Activated CD8-positive, alpha-beta memory T cell treated with anti-CD3 and anti-CD28 coated beads, Interleukin-2, amount 50 U/mL, for 1 hour (primary cell): ENCODE results near the gene CBLB.

Source experiments
- DNase-seq: peaks from one replicate; pipeline ENCODE4 v3.0.0-alpha.2; 2020; ENCODE audit errors: extremely low read depth

Gene CBLB

DNA sequence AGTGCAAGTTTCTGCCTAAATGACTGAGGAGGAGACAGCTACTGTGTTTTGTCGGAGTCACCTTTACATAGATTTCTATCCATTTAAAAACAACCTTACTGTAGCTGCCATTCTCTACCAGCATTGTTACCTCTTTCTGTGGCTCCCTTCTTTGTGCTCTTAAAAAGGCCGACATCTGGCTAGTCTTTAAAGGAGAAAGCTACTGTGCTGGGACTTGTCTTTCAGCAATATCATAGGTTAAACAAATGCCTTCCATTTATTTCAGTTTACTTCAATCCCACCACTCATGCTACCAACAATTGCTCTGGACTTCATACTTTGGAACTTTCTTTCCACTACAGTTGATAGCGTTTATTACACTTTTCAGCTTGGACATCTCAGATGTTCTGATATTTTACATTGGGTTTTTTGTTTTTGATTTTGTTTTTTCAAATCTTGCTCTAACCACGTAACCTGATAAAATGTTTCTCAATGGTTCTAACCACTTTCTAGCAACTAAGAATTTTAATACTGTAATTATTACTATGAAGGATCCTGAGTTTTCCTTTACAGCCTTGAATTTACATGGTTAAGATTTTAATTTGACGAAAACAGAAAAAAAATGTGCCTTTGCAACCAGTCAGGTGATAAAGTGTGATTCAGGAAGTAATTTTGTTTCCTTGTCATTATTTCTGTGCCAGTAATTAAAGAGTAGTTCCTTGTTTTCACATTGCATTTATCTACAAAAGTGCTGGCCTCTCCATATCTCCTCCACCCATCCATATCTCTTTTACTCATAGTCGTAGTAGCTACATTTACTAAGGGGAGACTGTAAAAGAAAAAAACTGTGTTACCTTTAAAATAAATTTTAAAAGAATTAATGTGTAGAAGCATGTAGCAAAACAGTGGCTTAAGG lies 1.3 kb upstream of the CBLB start:
- DNase-seq = no peak

DNA sequence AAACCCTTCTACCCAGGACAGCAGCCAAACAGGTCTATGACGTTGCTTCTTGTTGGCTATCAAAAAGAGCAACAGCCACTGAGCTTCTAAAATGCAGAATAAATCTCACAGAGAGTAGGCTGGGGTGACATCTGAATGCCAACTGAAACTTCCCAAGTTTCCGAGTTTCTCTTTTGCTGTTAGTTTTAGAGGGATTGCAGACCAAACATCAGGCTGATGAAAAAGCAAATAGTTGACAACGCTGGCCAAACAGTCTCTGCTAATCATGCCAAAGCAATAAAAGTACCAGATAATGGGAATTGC lies 670 bp upstream of the CBLB start:
- DNase-seq = no peak

DNA sequence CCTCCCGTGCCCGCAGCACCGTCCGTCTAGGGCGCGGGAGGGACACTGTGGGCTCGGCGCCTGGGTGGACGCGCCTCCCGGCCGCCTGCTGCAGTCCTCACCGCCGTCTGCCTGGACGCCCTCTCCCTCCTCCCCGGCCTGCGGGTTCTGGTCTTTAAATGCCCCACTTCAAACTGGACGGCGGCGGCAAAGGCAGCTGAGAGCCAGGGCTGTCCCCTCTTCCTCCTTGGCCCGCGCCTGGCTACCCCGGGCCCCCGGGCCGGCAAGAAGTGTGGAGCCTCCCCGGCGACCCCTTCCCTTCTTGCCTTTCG lies 426 bp downstream of the CBLB start:
- no peak for DNase-seq

- no peak for DNase-seq
These were observed 941 bp downstream of the CBLB start for GRCh38 chr3:105867712-105868430.

DNA sequence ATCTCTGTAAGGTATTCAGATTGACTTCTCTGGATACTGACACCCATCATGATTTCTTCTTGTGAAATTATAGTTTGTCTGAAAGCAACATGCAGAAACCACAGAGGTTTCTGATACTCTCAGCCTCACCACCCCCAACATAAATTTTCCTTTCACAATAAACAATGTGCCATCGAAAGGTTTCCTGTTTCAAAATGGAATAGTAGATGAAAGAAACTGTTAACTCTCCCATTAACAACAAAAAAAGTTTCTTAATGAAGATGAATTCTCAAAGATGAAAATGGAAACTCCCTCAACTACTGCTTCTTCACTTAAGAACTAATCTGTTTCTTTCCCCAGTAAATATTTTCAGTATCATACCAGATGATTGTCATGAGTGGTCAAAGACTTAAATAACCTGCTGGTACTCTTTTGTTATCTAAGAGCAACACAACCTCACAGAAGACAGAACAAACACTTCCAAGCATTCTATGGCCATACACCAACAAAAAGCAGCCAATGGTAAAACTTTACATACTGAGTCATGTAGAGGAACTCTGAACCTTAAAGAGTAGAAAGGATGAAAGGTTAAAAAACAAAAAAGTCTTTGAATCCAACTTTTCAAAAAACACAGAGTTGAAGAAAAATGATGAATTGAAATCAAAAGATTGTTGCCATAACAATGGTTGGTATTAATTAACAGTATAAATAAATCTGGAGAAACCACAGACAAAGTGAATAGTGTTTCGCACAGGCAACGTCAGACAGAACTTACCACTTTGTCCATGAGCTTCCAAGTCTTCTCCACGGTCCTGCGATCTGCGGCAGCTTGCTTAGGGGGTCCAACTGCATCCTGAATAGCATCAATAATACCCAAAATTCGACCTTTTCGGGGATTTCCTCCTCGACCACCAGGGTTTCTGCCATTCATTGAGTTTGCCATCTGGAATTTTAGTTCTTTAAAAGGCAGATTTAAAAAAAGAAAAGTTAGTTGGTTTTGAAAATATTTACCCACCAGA lies 1.9 kb downstream of the CBLB start:
- DNase-seq = no peak

DNA sequence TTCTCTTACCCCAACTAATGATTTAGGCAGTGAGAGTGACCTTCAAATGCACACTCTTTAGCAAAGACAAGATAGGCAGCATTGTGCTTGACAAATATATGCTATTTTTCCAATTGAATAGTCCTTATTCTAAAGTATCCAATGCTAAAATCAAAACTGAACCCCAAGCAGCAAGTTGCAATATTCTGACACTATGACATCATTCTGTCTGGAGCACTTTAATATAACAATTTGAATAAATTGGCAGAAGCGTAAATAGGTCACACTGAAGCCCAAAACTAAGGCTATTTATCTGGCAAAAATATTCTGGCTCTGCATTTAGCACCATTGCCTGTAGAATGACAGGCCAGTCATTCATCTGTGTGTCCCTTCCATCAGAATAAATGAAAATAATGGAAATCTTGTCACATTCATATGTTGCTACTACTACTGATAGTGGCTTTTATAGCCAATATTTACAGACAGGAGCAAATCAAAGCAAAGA lies 2.9 kb downstream of the CBLB start:
- DNase-seq = no peak

GRCh38 chr3:105865016-105865623 lies 3.7 kb downstream of the CBLB start:
- DNase-seq = no peak

GRCh38 chr3:105864212-105864611 lies 4.6 kb downstream of the CBLB start:
- no peak for DNase-seq

GRCh38 chr3:105863608-105864007 lies 5.2 kb downstream of the CBLB start:
- DNase-seq = no peak

- DNase-seq = no peak
These were observed 6.6 kb downstream of the CBLB start for GRCh38 chr3:105862217-105862616.

- no peak for DNase-seq
These were observed 8.2 kb downstream of the CBLB start for GRCh38 chr3:105860641-105861040.

DNA sequence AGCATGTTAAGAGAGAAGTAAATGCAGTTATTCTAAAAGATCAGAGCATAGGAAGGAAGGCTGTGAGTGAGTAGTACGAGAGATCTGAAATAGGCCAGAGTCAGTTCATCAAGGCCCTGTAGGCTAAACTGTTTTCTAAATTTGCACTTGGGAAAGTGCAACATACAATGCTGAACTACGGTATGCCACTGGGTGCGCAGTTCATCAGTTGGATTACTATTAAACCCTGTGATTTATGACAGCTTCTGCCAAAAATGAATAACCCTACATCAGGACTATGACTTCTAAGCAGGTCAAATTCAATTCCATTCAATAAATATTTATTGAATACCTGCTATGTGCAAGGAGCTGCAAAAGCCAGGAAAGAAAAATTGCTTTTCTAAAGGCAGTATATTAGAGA lies 10.8 kb downstream of the CBLB start:
- DNase-seq = no peak

DNA sequence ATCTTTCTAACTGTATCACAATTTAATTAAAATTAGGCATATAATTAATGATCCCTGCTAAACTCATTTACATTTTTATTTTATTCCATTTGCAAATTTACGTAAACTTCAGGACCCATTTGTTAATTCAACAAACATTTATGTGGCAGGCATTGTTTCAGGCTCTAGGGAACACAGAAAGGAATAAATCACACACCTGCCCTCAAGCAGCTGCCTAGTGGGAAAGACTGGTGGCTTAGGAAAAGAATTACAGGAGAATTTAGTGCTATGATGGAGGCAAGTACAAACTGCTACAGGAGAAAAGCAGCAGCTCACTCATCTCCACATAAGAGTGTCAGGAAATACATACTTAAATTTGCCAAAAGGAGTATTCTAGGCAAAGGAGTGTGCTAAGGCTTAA lies 11.2 kb downstream of the CBLB start:
- DNase-seq = no peak

GRCh38 chr3:105856605-105857004 lies 12.2 kb downstream of the CBLB start:
- DNase-seq = no peak

DNA sequence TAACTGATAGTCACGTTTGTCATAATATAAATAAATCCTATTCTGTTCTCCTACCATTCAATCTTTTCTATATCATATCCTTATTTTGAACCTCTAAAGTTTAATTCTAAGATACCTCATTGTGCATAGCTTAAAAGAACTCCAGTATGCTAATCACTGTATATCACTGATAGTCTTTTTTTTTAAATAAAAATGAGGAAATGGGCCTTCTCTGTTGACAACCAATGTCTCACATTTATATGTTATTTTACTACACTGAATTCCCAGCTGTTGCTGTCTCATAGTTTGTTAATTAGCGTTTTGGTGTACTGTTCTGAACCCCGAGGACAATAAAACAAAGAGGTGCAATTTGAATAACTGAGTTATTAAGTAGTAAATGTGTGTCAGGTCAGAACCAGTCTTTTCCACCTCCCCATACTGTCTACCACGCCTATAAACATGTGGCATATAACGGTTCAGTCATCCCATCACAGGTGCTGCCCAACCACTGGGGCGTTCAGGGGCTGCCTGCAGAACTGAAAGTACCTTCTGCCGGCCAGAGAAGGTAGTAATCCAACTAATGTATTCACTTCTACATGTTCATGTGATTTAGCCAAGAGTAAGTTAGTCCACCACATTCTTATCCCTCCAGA lies 14.9 kb downstream of the CBLB start:
- DNase-seq = no peak

GRCh38 chr3:105851582-105851981 lies 17.2 kb downstream of the CBLB start:
- no peak for DNase-seq

- no peak for DNase-seq
These were observed 17.6 kb downstream of the CBLB start for GRCh38 chr3:105851176-105851575.

DNA sequence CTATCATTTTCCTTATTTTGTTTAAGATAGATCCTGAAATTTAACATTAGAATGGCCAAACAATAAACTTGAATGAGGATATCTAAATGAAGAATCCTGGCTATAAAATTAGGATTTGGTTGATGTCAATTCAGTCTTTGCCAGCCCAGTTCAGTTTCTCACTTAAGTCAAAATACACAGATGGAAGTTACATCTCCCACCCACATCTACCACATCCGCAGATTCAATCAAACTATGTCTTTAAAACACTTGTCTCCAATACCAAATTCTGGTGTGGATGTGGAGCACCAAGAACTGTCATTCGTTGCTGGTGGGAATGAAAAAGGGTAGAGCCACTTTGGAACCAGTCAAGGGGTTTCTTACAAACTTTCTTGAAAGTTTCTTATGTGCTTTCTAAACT lies 18.2 kb downstream of the CBLB start:
- DNase-seq = no peak

- DNase-seq = no peak
These were observed 20.0 kb downstream of the CBLB start for GRCh38 chr3:105848821-105849220.

- DNase-seq = no peak
These were observed 20.9 kb downstream of the CBLB start for GRCh38 chr3:105847865-105848264.

GRCh38 chr3:105847452-105847851 lies 21.4 kb downstream of the CBLB start:
- no peak for DNase-seq
